Right renal cortex interstitium (tissue), 3 donors: Measurements from ENCODE around the gene DNAJB12. TPM values are rescaled to one million over a fixed set of nuclear protein-coding genes. Genes with fewer than 3 reads are reported as not detected.
"Not testable (repeated sequence)": the region's sequence is repeated elsewhere in the genome, so short reads cannot be mapped to it uniquely, and the experiment has no call there.

Source experiments
- DNase-seq, 3 donors: peaks; one replicate each; pipeline ENCODE4 v3.0.0-alpha.2; 2013; ENCODE audit warnings: low read depth in 3 of 3, low spot score in 2 of 3
- polyA plus RNA-seq, 3 donors: library from polyadenylated mRNA; unstranded; fragments of 120-200 nt; gene quantifications; one replicate each; pipeline ENCODE4 v1.2.1, GENCODE V29; 2013; ENCODE audit not compliant: insufficient read length in 3 of 3

The DNAJB12 gene
- polyA plus RNA-seq, 3 donors, result 28.6 to 35.0 (median 32.7) TPM

- no peak for DNase-seq
Observed at GRCh38 chr10:72297281-72297804, 57.4 kb downstream of the DNAJB12 start.

DNA sequence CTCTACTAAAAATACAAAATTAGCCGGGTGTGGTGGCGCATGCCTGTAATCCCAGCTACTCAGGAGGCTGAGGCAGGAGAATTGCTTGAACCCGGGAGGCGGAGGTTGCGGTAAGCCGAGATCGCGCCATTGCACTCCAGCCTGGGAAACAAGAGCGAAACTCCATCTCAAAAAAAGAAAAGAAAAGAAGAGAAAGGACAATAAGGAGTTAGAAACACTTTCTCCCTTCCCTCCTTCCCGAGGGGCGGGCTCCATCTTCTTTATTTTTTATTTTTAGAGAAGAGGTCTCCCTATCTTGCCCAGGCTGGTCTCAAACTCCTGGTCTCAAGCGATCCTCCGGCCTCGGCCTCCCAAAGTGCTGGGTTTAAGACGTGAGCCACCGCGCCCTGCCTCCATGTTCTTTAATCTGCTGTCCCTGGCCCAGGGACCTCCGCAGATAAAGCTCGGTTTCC, 57.9 kb downstream of the DNAJB12 start:
- DNase-seq, result not testable (repeated sequence)

GRCh38 chr10:72295330-72295910, 59.3 kb downstream of the DNAJB12 start:
- DNase-seq, result no peak

DNA sequence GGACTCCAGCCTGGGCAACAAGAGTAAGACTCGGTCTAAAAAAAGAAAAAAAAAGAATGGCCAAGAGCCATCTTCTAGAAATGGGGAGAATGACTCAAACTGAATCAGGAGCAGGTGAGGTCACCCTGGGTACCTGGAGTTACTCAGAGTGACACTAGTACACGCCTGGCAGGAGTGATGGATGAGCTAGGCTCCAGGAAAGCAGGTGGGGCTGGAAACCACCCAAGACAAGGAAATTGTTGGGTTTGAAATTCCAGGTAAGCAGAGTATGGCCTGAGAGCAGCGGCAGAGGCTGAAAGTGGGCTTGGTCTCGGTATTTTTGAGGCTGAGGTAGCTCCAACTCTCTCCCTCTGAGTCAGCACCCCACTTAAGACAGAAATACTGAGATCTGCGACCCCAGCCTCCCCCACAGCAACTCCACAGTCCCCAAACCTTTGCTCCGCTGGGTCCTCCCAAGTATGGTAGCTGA, 62.5 kb downstream of the DNAJB12 start:
- DNase-seq, result no peak

- no peak for DNase-seq
Observed at GRCh38 chr10:72291019-72291532, 63.6 kb downstream of the DNAJB12 start.

GRCh38 chr10:72285972-72286521, 68.7 kb downstream of the DNAJB12 start:
- no peak for DNase-seq

DNA sequence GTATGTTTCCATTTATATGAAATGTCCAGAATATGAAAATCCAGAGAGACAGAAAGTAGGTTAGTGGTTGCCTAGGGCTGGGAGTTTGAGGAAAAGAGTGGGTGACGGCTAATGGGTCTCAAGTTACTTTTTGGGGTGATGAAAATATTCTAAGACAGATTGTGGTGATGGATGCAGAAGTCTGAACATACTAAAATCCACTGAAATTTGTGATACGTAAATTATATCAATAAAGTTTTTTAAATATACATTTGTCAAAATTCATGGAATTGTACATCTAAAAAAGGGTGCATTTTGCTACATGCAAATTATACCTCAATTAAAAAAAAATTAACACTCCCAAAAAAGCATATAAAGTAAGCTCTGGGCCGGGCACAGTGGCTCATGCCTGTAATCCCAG, 71.6 kb downstream of the DNAJB12 start:
- DNase-seq, result no peak

Other genes with a start within 250 kb of the DNAJB12 start
- gene ANAPC16, start 138.9 kb downstream of the DNAJB12 start, polyA plus RNA-seq, result 100 to 1,000 TPM; 210 to 216 (median 213) TPM
- gene ASCC1, start 138.6 kb downstream of the DNAJB12 start, polyA plus RNA-seq, result 10 to 100 TPM; 43.6 to 55.4 (median 45.8) TPM
- gene DDIT4, start 81.0 kb downstream of the DNAJB12 start, polyA plus RNA-seq, result 10 to 100 TPM; 41.1 to 54.3 (median 52.9) TPM